ENCODE results near the gene MIXL1. TPM values are rescaled to one million over a fixed set of nuclear protein-coding genes. Genes with fewer than 3 reads are reported as not detected.

Gene MIXL1
- total RNA-seq, 1 experiment from 2014 or later, result not detected

DNA sequence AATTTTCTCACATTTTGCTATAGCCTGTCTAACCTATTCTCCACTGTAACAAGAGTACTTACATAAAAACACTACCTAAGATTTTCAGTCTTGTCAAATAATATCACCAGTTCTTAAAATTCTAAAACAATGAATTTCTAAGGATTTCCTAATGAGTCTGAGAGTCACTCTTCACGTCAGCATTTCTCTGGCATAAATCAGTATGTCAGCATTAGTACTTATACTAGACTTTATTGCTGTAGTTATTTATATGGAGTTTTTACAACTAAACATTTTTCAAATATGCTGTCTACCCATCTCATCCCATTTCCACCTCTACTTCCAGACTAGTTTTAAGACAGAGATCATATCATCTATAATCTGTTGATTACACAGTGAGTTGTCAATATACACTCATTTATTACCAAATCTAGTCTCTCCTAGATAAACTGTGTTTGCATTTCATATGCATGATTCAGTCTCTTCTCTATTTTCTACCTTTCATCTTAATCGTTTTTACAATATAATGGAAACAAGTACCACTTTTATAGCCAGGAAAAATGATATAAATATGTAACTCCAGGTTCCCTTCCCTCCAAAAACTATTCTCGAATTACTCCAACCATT, 52.7 kb downstream of the MIXL1 start:
- H4K20me1 ChIP-seq (ENCODE audit: insufficient read depth), result no peaks in the 10 kb centered on the region
- DNase-seq, result no peak
- H3K9me3 ChIP-seq (ENCODE audit: insufficient read depth, low read depth), result no peaks in the 10 kb centered on the region
- intact Hi-C loops (cut with micrococcal nuclease; ENCODE audit: unreplicated experiment), result loop anchor here (10.0 kb wide), 1 partner anchor 211 kb away; the partner anchor contains the start of gene H3-3A
- H2AFZ ChIP-seq, result no peak overlapping the region
- ChIA-PET POLR2A (ENCODE audit: unreplicated experiment) (no interaction called here), CTCF (no interaction called here)
- H3K79me2 ChIP-seq (ENCODE audit: low read depth), result no peaks in the 10 kb centered on the region
- H3K27ac ChIP-seq, result no peak overlapping the region
- H3K4me1 ChIP-seq (replicated peaks; ENCODE audit: insufficient read depth), result no peaks in the 10 kb centered on the region
- peaks cover 13% of the 10 kb centered on the region for H3F3A ChIP-seq (ENCODE audit: insufficient read depth, low read depth)
- no peak overlapping the region for H3K4me3 ChIP-seq
- no TSS peak for BruUV-seq (replicated peaks)
- H3K27me3 ChIP-seq (ENCODE audit: insufficient read depth, low read depth), result no peaks in the 10 kb centered on the region
- H3K4me2 ChIP-seq, result no peak overlapping the region
- TF ChIP-seq, protein P1, sequence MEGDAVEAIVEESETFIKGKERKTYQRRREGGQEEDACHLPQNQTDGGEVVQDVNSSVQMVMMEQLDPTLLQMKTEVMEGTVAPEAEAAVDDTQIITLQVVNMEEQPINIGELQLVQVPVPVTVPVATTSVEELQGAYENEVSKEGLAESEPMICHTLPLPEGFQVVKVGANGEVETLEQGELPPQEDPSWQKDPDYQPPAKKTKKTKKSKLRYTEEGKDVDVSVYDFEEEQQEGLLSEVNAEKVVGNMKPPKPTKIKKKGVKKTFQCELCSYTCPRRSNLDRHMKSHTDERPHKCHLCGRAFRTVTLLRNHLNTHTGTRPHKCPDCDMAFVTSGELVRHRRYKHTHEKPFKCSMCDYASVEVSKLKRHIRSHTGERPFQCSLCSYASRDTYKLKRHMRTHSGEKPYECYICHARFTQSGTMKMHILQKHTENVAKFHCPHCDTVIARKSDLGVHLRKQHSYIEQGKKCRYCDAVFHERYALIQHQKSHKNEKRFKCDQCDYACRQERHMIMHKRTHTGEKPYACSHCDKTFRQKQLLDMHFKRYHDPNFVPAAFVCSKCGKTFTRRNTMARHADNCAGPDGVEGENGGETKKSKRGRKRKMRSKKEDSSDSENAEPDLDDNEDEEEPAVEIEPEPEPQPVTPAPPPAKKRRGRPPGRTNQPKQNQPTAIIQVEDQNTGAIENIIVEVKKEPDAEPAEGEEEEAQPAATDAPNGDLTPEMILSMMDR (conservative IDR thresholded peaks at IDR 0.05), result no peak
- no peak for TF ChIP-seq EZH2 (IDR thresholded peaks at IDR 0.05; ENCODE audit: low read depth)
- H3K9me2 ChIP-seq (ENCODE audit: insufficient read depth), result no peaks in the 10 kb centered on the region
- H3K36me3 ChIP-seq (ENCODE audit: low read depth), result peaks cover 11% of the 10 kb centered on the region; the same call in 1 of the 2 replicates

Other genes with a start within 250 kb of the MIXL1 start
- 16.0 and 17.3 TPM in 2 replicates for gene SDE2, start 224.3 kb upstream of the MIXL1 start, total RNA-seq (2021)
- gene H3-3A, start 160.9 kb upstream of the MIXL1 start, total RNA-seq (2021), result 404 and 584 TPM in 2 replicates
- gene ACBD3, start 36.9 kb upstream of the MIXL1 start, total RNA-seq (2021), result 39.3 and 46.4 TPM in 2 replicates
- gene LIN9, start 85.5 kb downstream of the MIXL1 start, total RNA-seq (2021), result 10.0 and 12.1 TPM in 2 replicates
- gene PARP1, start 184.4 kb downstream of the MIXL1 start, total RNA-seq (2021), result 123 and 157 TPM in 2 replicates

Data from PC-9 (cell line).